Stomach (tissue), 9 donors: ENCODE data around the gene HLA-DMB. TPM values are rescaled to one million over a fixed set of nuclear protein-coding genes. Genes with fewer than 3 reads are reported as not detected.
"Not testable (repeated sequence)": the region's sequence is repeated elsewhere in the genome, so short reads cannot be mapped to it uniquely, and the experiment has no call there.

Experiments
- DNase-seq, 2 donors: peaks; one replicate each; pipeline versions ENCODE4 v3.0.0 to v3.0.0-alpha.2; 2013 to 2019
- H3K27ac ChIP-seq, 5 donors: fragments of 200-600 bp in 4 of 5; sonication (generic) in 4 of 5; one replicate each; pipeline ENCODE4 v1.5.1; 2013 to 2019; ENCODE audit warnings: mild to moderate bottlenecking in 1 of 5, moderate library complexity in 1 of 5
- H3K27me3 ChIP-seq, 3 donors: fragments of 200-600 bp; sonication (generic); one replicate each; pipeline ENCODE4 v1.5.1; 2017 to 2019; ENCODE audit warnings: mixed run types in 1 of 3
- H3K36me3 ChIP-seq, 4 donors: fragments of 200-600 bp; sonication (generic); 1 replicate in 3 of 4; 2 replicates in 1 of 4; pipeline ENCODE4 v1.5.1; 2016 to 2019
- H3K4me1 ChIP-seq, 4 donors: fragments of 200-600 bp; sonication (generic); one replicate each; pipeline ENCODE4 v1.5.1; 2016 to 2019
- H3K4me3 ChIP-seq, 4 donors: fragments of 200-600 bp; sonication (generic) in 3 of 4; one replicate each; pipeline ENCODE4 v1.5.1; 2016 to 2019; ENCODE audit warnings: mild to moderate bottlenecking in 1 of 4
- H3K9me3 ChIP-seq, 4 donors: fragments of 200-600 bp; sonication (generic); one replicate each; pipeline ENCODE4 v1.5.1; 2016 to 2019
- CTCF ChIP-seq, 7 experiments: fragments of 450-650 bp in 4 of 7; fragments of 200-600 bp in 3 of 7; sonication (generic) in 3 of 7; IDR thresholded peaks; one replicate each; pipeline ENCODE4 v1.5.1; 2016 to 2019; ENCODE audit warnings: antibody characterized with exemption in 7 of 7, control low read depth in 2 of 7, mild to moderate bottlenecking in 1 of 7
- EP300 ChIP-seq: sonication (generic); formaldehyde crosslinking; IDR thresholded peaks from one replicate; pipeline ENCODE4 v1.6.1; 2017; ENCODE audit warnings: antibody characterized with exemption
- POLR2A ChIP-seq, 4 donors: fragments of 450-650 bp; IDR thresholded peaks; one replicate each; pipeline ENCODE4 v1.6.1; 2016; ENCODE audit warnings: antibody characterized with exemption in 4 of 4, control low read depth in 2 of 4, mild to moderate bottlenecking in 1 of 4, moderate library complexity in 1 of 4
- POLR2AphosphoS5 ChIP-seq, 3 donors: sonication (generic); formaldehyde crosslinking; IDR thresholded peaks; one replicate each; pipeline ENCODE4 v1.6.1; 2016; ENCODE audit warnings: antibody characterized with exemption in 3 of 3
- WGBS, 5 donors: extraction: QIAGEN DNeasy Blood & Tissue Kit in 3 of 5; methylation state at CpG; one replicate each; pipeline versions ENCODE4 v1.1.5 to v1.1.7; 2013 to 2018; 5-methylcytosine and 5-hydroxymethylcytosine counted together
- intact Hi-C: fragments of 100-400 bp; cut with DNase I; formaldehyde crosslinking; loops from one replicate; pipeline ENCODE4 v1.15.1; 2023; ENCODE audit warnings: low total_unique reads
- polyA plus RNA-seq, 3 donors: library from polyadenylated mRNA; stranded (reverse); fragments of 200-250 nt; gene quantifications; one replicate each; pipeline ENCODE4 v1.2.3, GENCODE V29; 2013
- total RNA-seq, 5 donors: library from RNA; depleted of rRNA; stranded (reverse); fragments of >200 nt; gene quantifications; one replicate each; pipeline versions ENCODE4 v1.1.0 to v1.2.3, GENCODE V29; 2014 to 2016
- donor health status: healthy with polysubstance abuse.
- donor health status: Bipolar disorder and iron deficiency.
- donor health status: healthy.

The HLA-DMB gene
- total and polyA plus RNA-seq, 8 donors: 7.6 to 27.1 (median 11.8) TPM; not detected in 1

GRCh38 chr6:32945953-32946352, 5.1 kb upstream of the HLA-DMB start:
- intact Hi-C loops: no loop called here
- no peak overlapping the region for H3K4me3 ChIP-seq
- TF ChIP-seq POLR2AphosphoS5 (IDR thresholded peaks at IDR 0.05): no peak
- no peak for TF ChIP-seq EP300
- no peak for TF ChIP-seq CTCF (IDR thresholded peaks at IDR 0.05)
- no peak for TF ChIP-seq POLR2A (IDR thresholded peaks at IDR 0.05)
- peaks cover 0 to 17% (median 5%) of the 10 kb centered on the region in 4 donors for H3K36me3 ChIP-seq
- H3K27ac ChIP-seq: peak overlapping the region in 1 of 5 donors; percentile 90
- H3K4me1 ChIP-seq: peaks cover 0 to 28% (median 11%) of the 10 kb centered on the region in 4 donors
- H3K9me3 ChIP-seq: peaks cover 0 to 5% (median 0%) of the 10 kb centered on the region in 4 donors
- no peaks in the 10 kb centered on the region for H3K27me3 ChIP-seq
- DNase-seq: no peak

- Histone ChIP-seq H3K4me1 (peaks cover 0 to 27% (median 16%) of the 10 kb centered on the region in 4 donors), H3K27ac (peak overlapping the region in 2 of 5 donors; percentile 58 to 90), H3K36me3 (peaks cover 0 to 17% (median 5%) of the 10 kb centered on the region in 4 donors), H3K4me3 (no peak overlapping the region), H3K27me3 (no peaks in the 10 kb centered on the region), H3K9me3 (peaks cover 0 to 5% (median 0%) of the 10 kb centered on the region in 4 donors)
- DNase-seq: peak in 1 of 2 donors; percentile 20
- TF ChIP-seq CTCF (IDR thresholded peaks at IDR 0.05) (no peak), EP300 (no peak), POLR2AphosphoS5 (IDR thresholded peaks at IDR 0.05) (no peak), POLR2A (IDR thresholded peaks at IDR 0.05) (no peak)
- intact Hi-C loops: no loop called here
- WGBS, 5 donors: 69 to 79% (median 76%) methylated on average over 9 of the region's 9 CpGs
These were observed 4.4 kb upstream of the HLA-DMB start for GRCh38 chr6:32945108-32945760.

GRCh38 chr6:32943864-32944649, 3.2 kb upstream of the HLA-DMB start:
- DNase-seq: peak; percentile 45 to 57
- TF ChIP-seq POLR2AphosphoS5 (IDR thresholded peaks at IDR 0.05) (peak in 1 of 3 donors; percentile 42), CTCF (IDR thresholded peaks at IDR 0.05) (no peak)
- 66 to 87% (median 75%) methylated on average over 4 of the region's 4 CpGs for WGBS, 5 donors

GRCh38 chr6:32942555-32943123, 1.8 kb upstream of the HLA-DMB start:
- H3K4me3 ChIP-seq, intact Hi-C loops, H3K27me3 ChIP-seq, DNase-seq, H3K9me3 ChIP-seq: not testable (repeated sequence)
- WGBS, 5 donors: 81 to 92% (median 89%) methylated on average over 9 of the region's 9 CpGs
- peak overlapping the region in 1 of 5 donors; percentile 90 for H3K27ac ChIP-seq
- H3K4me1 ChIP-seq: peaks cover 0 to 23% (median 16%) of the 10 kb centered on the region in 4 donors
- H3K36me3 ChIP-seq: peaks cover 0 to 11% (median 0%) of the 10 kb centered on the region in 4 donors

More at GRCh38 chr6:32943864-32944649, 3.2 kb upstream of the HLA-DMB start:
- Histone ChIP-seq H3K36me3 (peaks cover 0 to 5% (median 0%) of the 10 kb centered on the region in 4 donors), H3K27ac (peak overlapping the region in 4 of 5 donors; percentile 11 to 90 (median 42)), H3K4me1 (peaks cover 0 to 23% (median 16%) of the 10 kb centered on the region in 4 donors), H3K27me3 (no peaks in the 10 kb centered on the region), H3K9me3 (peaks cover 0 to 5% (median 0%) of the 10 kb centered on the region in 4 donors), H3K4me3 (no peak overlapping the region)
- intact Hi-C loops: no loop called here
